Inflammatory macrophage treated with lipopolysaccharide for 1 hour (primary cell): ENCODE results near the gene PTN.

Experiments
- DNase-seq, 2 donors: peaks; one replicate each; pipeline ENCODE4 v3.0.0-alpha.2; 2020 to 2022

PTN gene

GRCh38 chr7:137343281-137343841, at the start of gene PTN:
Gene PTN, minus strand, starts transcription at chr7:137343733. Its CDS starts 88,760 bp downstream, at chr7:137254973.
- DNase-seq: no peak

- no peak for DNase-seq
These were observed 46.5 kb upstream of the PTN start for GRCh38 chr7:137390076-137390475.

GRCh38 chr7:137388916-137389315, 45.4 kb upstream of the PTN start:
- no peak for DNase-seq

- DNase-seq: no peak
These were observed 43.4 kb upstream of the PTN start for GRCh38 chr7:137386966-137387365.

- DNase-seq: no peak
These were observed 37.5 kb upstream of the PTN start for GRCh38 chr7:137381045-137381444.

GRCh38 chr7:137373507-137373906, 30.0 kb upstream of the PTN start:
- no peak for DNase-seq

GRCh38 chr7:137371616-137372015, 28.1 kb upstream of the PTN start:
- DNase-seq: no peak

GRCh38 chr7:137366995-137367394, 23.5 kb upstream of the PTN start:
- DNase-seq: no peak

- DNase-seq: no peak
These were observed 20.1 kb upstream of the PTN start for GRCh38 chr7:137363683-137364082.

GRCh38 chr7:137360087-137360679, 16.6 kb upstream of the PTN start:
- DNase-seq: no peak

- no peak for DNase-seq
These were observed 11.4 kb upstream of the PTN start for GRCh38 chr7:137354961-137355360.

GRCh38 chr7:137354396-137354795, 10.9 kb upstream of the PTN start:
- DNase-seq: no peak

- DNase-seq: no peak
These were observed 8.4 kb upstream of the PTN start for GRCh38 chr7:137351941-137352340.

GRCh38 chr7:137345799-137346449, 2.4 kb upstream of the PTN start:
- DNase-seq: no peak

GRCh38 chr7:137342828-137343261, 688 bp downstream of the PTN start:
- DNase-seq: no peak

- no peak for DNase-seq
These were observed 1.3 kb downstream of the PTN start for GRCh38 chr7:137342265-137342664.

GRCh38 chr7:137337902-137338301, 5.6 kb downstream of the PTN start:
- DNase-seq: no peak

GRCh38 chr7:137335814-137336213, 7.7 kb downstream of the PTN start:
- no peak for DNase-seq

GRCh38 chr7:137331378-137331777, 12.2 kb downstream of the PTN start:
- no peak for DNase-seq

GRCh38 chr7:137329411-137329810, 14.1 kb downstream of the PTN start:
- no peak for DNase-seq

GRCh38 chr7:137328373-137329120, 15.0 kb downstream of the PTN start:
- no peak for DNase-seq

- DNase-seq: no peak
These were observed 17.6 kb downstream of the PTN start for GRCh38 chr7:137325927-137326326.

- DNase-seq: no peak
These were observed 18.5 kb downstream of the PTN start for GRCh38 chr7:137324796-137325696.
